ENCODE measurements around the gene KRTAP4-9. TPM values are rescaled to one million over a fixed set of nuclear protein-coding genes. Genes with fewer than 3 reads are reported as not detected.
"Not testable (repeated sequence)": the region's sequence is repeated elsewhere in the genome, so short reads cannot be mapped to it uniquely, and the experiment has no call there.

Gene KRTAP4-9
- total RNA-seq, 4 donors from 2014 or later, result not detected

DNA sequence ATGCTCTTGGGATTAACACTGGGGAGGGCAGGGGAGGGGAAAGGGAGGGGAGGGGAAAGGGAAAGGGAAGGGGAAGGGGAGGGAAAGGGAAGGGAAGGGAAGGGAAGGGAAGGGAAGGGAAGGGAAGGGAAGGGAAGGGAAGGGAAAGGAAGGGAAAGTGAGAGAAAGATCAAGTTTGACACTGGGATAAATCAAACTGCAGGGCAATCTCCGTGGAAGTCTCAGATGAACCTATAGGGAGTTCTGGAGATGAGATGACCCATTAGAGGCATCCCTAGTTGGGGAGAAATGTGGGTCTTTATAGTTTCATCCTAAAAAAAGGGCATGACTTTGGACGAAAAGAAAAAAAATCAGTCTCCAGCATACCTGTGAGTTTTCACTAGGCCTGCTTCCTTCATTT is 16.6 kb downstream of the KRTAP4-9 start:
- no peaks in the 10 kb centered on the region for H3K4me1 ChIP-seq
- no peak overlapping the region for H3K27ac ChIP-seq
- no peak for TF ChIP-seq POLR2A (IDR thresholded peaks at IDR 0.05)
- TF ChIP-seq, protein P1, sequence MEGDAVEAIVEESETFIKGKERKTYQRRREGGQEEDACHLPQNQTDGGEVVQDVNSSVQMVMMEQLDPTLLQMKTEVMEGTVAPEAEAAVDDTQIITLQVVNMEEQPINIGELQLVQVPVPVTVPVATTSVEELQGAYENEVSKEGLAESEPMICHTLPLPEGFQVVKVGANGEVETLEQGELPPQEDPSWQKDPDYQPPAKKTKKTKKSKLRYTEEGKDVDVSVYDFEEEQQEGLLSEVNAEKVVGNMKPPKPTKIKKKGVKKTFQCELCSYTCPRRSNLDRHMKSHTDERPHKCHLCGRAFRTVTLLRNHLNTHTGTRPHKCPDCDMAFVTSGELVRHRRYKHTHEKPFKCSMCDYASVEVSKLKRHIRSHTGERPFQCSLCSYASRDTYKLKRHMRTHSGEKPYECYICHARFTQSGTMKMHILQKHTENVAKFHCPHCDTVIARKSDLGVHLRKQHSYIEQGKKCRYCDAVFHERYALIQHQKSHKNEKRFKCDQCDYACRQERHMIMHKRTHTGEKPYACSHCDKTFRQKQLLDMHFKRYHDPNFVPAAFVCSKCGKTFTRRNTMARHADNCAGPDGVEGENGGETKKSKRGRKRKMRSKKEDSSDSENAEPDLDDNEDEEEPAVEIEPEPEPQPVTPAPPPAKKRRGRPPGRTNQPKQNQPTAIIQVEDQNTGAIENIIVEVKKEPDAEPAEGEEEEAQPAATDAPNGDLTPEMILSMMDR (IDR thresholded peaks at IDR 0.05), result no peak
- H3K36me3 ChIP-seq, result no peaks in the 10 kb centered on the region
- DNase-seq, result no peak
- H3K27me3 ChIP-seq, result no peaks in the 10 kb centered on the region
- no peak overlapping the region for H3K4me3 ChIP-seq
- H3K9me3 ChIP-seq, result no peaks in the 10 kb centered on the region

DNA sequence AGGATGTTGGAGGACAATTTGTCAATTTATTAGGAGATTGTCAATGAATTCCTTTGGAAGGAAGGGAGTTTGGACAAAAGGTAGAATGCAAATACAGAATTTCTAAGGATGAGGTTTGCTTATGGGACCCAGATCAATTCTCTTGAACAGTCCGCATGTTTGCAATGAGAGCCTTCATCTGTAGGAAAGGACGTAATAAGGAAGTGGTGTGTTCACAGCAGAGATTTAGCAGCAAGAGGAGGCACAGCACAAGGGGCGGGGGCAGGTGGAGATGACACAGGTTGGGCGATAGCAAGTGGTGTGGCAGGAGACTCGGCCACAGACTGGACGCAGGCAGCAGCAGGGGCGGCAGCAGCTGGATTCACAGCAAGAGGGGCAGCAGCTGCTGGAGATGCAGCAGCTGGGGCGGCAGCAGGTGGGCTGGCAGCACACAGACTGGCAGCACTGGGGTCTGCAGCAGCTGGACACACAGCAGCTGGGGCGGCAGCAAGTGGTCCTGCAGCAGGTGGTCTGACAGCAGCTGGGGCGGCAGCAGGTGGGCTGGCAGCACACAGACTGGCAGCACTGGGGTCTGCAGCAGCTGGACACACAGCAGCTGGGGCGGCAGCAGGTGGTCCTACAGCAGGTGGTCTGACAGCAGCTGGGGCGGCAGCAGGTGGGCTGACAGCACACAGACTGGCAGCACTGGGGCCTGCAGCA is 18.3 kb downstream of the KRTAP4-9 start:
- H3K27me3 ChIP-seq, H3K4me3 ChIP-seq, H3K27ac ChIP-seq, DNase-seq, H3K9me3 ChIP-seq, H3K36me3 ChIP-seq, H3K4me1 ChIP-seq: not testable (repeated sequence)

DNA sequence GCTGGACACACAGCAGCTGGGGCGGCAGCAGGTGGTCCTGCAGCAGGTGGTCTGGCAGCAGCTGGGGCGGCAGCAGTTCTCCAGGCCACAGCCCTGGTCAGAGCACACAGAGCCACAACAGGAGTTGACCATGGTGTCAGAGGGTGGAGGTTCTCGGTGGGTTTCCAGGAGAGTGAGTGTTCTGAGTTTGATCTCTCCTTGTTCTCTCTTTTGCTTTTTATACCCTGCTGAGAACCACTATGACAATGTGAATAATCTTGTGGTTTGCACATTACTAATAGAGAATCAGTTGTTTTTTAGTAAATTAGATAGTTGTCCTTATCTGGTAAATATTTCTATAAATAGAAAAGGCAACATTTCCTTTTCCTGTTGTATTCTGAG is 18.8 kb downstream of the KRTAP4-9 start, which contains the start of gene KRTAP4-12:
KRTAP4-12 (minus strand) TSS at position 192 of the 381 bp plus-strand sequence; CDS start at position 132, 60 bp downstream.
- H3K27me3 ChIP-seq, H3K9me3 ChIP-seq, DNase-seq, H3K27ac ChIP-seq, H3K4me3 ChIP-seq, H3K4me1 ChIP-seq, H3K36me3 ChIP-seq: not testable (repeated sequence)

DNA sequence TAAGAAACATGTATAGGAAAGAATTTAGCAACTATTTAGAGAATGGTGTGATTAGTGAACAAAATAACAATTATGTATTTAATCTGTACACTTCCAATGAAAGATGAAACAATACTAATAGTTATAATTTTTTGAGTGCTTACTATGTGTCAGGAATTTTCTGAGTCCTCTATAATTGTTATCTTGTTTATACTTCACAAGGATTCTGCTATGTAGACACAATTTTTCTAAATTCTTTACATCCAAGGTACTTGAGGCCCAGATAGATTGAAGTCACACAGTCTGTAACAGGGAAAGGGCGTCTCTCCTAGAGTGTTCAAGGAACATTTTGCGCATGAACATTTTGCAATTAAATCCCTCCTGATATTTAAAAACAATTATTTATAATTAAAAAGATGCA is 19.9 kb downstream of the KRTAP4-9 start:
- TF ChIP-seq, protein P1 (IDR thresholded peaks at IDR 0.05), result no peak
- TF ChIP-seq POLR2A (IDR thresholded peaks at IDR 0.05), result no peak
- Histone ChIP-seq H3K27me3 (no peaks in the 10 kb centered on the region), H3K4me3 (no peak overlapping the region), H3K27ac (no peak overlapping the region), H3K9me3 (no peaks in the 10 kb centered on the region), H3K36me3 (no peaks in the 10 kb centered on the region), H3K4me1 (no peaks in the 10 kb centered on the region)
- no peak for DNase-seq

DNA sequence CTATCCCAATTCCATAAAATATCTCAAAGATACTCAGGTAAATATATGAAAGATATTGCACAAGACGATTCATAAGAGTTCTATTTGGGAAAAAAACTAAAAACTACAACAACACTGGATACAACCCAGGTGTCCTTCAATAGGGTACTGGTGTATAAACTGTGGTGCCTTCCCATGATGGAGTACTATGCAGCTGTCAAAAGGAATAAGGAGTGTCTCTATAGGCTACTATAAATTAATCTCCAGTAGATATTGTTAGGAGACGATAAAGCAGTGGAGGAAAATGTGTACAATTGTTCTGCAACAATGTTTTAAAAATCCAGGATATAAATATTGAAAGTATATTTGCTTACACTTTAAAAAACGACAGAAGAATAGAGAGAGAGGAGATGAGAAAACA is 21.2 kb downstream of the KRTAP4-9 start:
- H3K4me1 ChIP-seq, result no peaks in the 10 kb centered on the region

DNA sequence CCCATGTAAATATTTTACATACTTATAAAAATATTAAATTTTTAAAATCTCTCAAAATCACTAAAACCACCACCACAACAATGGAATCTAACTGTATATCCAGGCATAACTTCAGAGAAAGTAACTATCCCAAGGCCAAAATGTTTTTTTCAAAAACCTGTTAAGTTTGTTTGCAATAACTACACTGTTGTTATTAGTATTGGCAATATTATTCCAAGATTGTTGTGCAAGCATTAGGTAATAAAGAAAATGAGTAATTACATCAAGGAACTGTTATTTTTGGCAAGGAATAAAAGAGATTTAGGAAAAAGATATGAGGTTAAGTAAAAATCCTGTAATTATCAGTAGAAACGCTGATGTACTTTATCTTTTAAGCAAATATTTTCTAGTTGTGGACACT is 22.2 kb downstream of the KRTAP4-9 start:
- no peaks in the 10 kb centered on the region for H3K36me3 ChIP-seq
- no peak overlapping the region for H3K4me3 ChIP-seq
- TF ChIP-seq POLR2A (IDR thresholded peaks at IDR 0.05), result no peak
- TF ChIP-seq, protein P1 (IDR thresholded peaks at IDR 0.05), result no peak
- H3K27ac ChIP-seq, result no peak overlapping the region
- no peaks in the 10 kb centered on the region for H3K27me3 ChIP-seq
- no peaks in the 10 kb centered on the region for H3K9me3 ChIP-seq
- no peak for DNase-seq
- H3K4me1 ChIP-seq, result no peaks in the 10 kb centered on the region

More for the DNA sequence above, 21.2 kb downstream of the KRTAP4-9 start:
- Histone ChIP-seq H3K9me3 (no peaks in the 10 kb centered on the region), H3K27me3 (no peaks in the 10 kb centered on the region), H3K36me3 (no peaks in the 10 kb centered on the region), H3K27ac (no peak overlapping the region), H3K4me3 (no peak overlapping the region)
- TF ChIP-seq, protein P1 (IDR thresholded peaks at IDR 0.05), result no peak
- no peak for TF ChIP-seq POLR2A (IDR thresholded peaks at IDR 0.05)
- no peak for DNase-seq

DNA sequence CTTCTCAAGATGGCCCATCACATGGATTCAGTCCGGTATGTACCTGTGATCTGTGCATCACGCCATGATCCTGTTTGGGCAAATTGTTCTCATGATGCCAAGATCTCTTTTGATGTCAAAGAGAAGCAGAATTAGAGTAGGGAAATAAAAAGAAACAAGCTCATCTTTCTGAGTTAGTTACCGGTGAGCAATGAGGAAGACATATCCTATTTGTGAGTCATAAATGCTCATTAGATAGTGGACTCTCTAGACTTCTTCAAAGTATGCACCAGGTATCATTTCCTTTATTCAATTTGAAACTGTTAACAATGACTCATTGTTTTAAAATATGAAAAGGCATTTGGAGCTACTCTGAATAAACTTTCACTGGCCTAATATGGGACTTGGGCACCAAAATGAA is 26.8 kb downstream of the KRTAP4-9 start:
- Histone ChIP-seq H3K4me3 (no peak overlapping the region), H3K4me1 (no peaks in the 10 kb centered on the region)

More for the DNA sequence above, 26.8 kb downstream of the KRTAP4-9 start:
- DNase-seq, result no peak
- no peak for TF ChIP-seq POLR2A (IDR thresholded peaks at IDR 0.05)
- TF ChIP-seq, protein P1 (IDR thresholded peaks at IDR 0.05), result no peak
- Histone ChIP-seq H3K36me3 (no peaks in the 10 kb centered on the region), H3K9me3 (no peaks in the 10 kb centered on the region), H3K27me3 (no peaks in the 10 kb centered on the region), H3K27ac (no peak overlapping the region)

Measured in Peyer's patch (tissue), 4 donors.